Measurements from ENCODE around the gene SIDT2. TPM values are rescaled to one million over a fixed set of nuclear protein-coding genes. Genes with fewer than 3 reads are reported as not detected.

The SIDT2 gene
- total and polyA plus RNA-seq, 2 of the 4 experiments (the other 2 are of a cell fraction) = 7.3 to 30.3 TPM

- Histone ChIP-seq H2BK20ac (ENCODE audit: low read depth, low read length) (peak overlapping the region; percentile 92), H2AK9ac (replicated peaks; ENCODE audit: low read depth, low read length, poor library complexity) (peak overlapping the region; percentile 100), H3K9me3 (ENCODE audit: control insufficient read depth, insufficient read depth, low read length) (no peaks in the 10 kb centered on the region), H3K23ac (ENCODE audit: low read depth, low read length) (peak overlapping the region; percentile 99), H2BK15ac (ENCODE audit: low read depth, low read length) (peak overlapping the region; percentile 100), H3K4me1 (ENCODE audit: control insufficient read depth, insufficient read depth, low read length) (peaks cover 36% of the 10 kb centered on the region), H3K4me3 (ENCODE audit: insufficient read depth, low read depth, low read length) (peak overlapping the region; percentile 23), H3K56ac (ENCODE audit: extremely low read depth, insufficient read depth, low read length) (peak overlapping the region; percentile 97), H4K91ac (ENCODE audit: insufficient read depth, low read depth, low read length) (peak overlapping the region; percentile 100), H3K36me3 (ENCODE audit: control insufficient read depth, insufficient read depth, low read length) (peaks cover 37% of the 10 kb centered on the region), H3K18ac (ENCODE audit: low read depth, low read length) (peak overlapping the region; percentile 96), H4K5ac (ENCODE audit: low read depth, low read length) (peak overlapping the region; percentile 94), H3K27me3 (ENCODE audit: control insufficient read depth, insufficient read depth, low read length) (no peaks in the 10 kb centered on the region), H2BK120ac (ENCODE audit: low read depth, low read length) (peak overlapping the region; percentile 100), H3K4me2 (ENCODE audit: low read depth, low read length) (peak overlapping the region; percentile 81), H3K14ac (replicated peaks; ENCODE audit: low read depth, low read length) (peak overlapping the region; percentile 100), H3K9me1 (ENCODE audit: insufficient read depth, low read length) (peaks cover 23% of the 10 kb centered on the region), H3K9ac (ENCODE audit: low read depth, low read length) (peak overlapping the region; percentile 96), H4K20me1 (ENCODE audit: insufficient read depth, low read length) (peaks cover 40% of the 10 kb centered on the region), H3K27ac (ENCODE audit: insufficient read depth, low read length) (peak overlapping the region; percentile 98), H4K8ac (ENCODE audit: low read depth in 2 of 2, low read length in 2 of 2) (peak overlapping the region; percentile 99), H3K79me1 (ENCODE audit: low read depth in 1 of 2, low read length in 2 of 2) (peaks cover 16 to 51% of the 10 kb centered on the region in 2 experiments; a peak in 3 of 4 replicates), H2AK5ac (ENCODE audit: low read depth, low read length) (peak overlapping the region; percentile 100), H2BK5ac (ENCODE audit: low read depth, low read length, poor library complexity, severe bottlenecking) (peak overlapping the region; percentile 95), H3K4ac (ENCODE audit: low read depth, low read length) (peak overlapping the region; percentile 100), H2AFZ (replicated peaks; ENCODE audit: low read length, poor library complexity) (peak overlapping the region; percentile 84)
- in situ Hi-C loops (cut with MboI; ENCODE audit: low sequenced_read_pairs) (no loop called here), intact Hi-C loops (cut with micrococcal nuclease) (loop anchor here (2.0 kb wide), 1 partner anchor 28 kb away; no protein-coding TSS in a partner anchor), dilution Hi-C loops (cut with HindIII; ENCODE audit: low sequenced_read_pairs, unreplicated experiment) (no loop called here)
- POLR2A ChIA-PET (ENCODE audit: unreplicated experiment) = interaction anchor here (0.5 to 2.2 kb wide), 3 partner anchors 19 to 419 kb away, joined by 3 to 11 read pairs (median 4); no protein-coding TSS in a partner anchor
- DNase-seq (no peak), ATAC-seq (ENCODE audit: low read depth) (no peak; the same call in 1 of the 2 replicates)
- TF ChIP-seq NFE2L2 (IDR thresholded peaks at IDR 0.05; ENCODE audit: low read depth, low read length) = no peak
- no peak for TF ChIP-seq POLR2A (IDR thresholded peaks at IDR 0.05; ENCODE audit: low read depth, low read length)
- peak; percentile 11 for TF ChIP-seq RCOR1 (IDR thresholded peaks at IDR 0.05; ENCODE audit: insufficient replicate concordance, low read length)
- TF ChIP-seq ELK1 (IDR thresholded peaks at IDR 0.05; ENCODE audit: borderline replicate concordance, low read depth, low read length) = no peak
- BruUV-seq (replicated peaks) = TSS peak; percentile 67
- WGBS, 2 experiments (ENCODE audit: extremely low coverage in 2 of 2, insufficient read length in 1 of 2) = no CpG with 5 or more reads among the region's 4 CpGs
- CTCF ChIA-PET = interaction anchor here (1.0 kb wide), 1 partner anchor 28 kb away, joined by 3 read pairs; no protein-coding TSS in a partner anchor
These were observed 20.1 kb downstream of the SIDT2 start for GRCh38 chr11:117198613-117199012.
